ENCODE results near the gene GLRX2. TPM values are rescaled to one million over a fixed set of nuclear protein-coding genes. Genes with fewer than 3 reads are reported as not detected.

Gene GLRX2
- total and polyA plus RNA-seq, 2 of the 8 experiments (the other 6 are each of a cell fraction or from before 2014, with no cell fraction given): 4.8 to 13.5 TPM

DNA sequence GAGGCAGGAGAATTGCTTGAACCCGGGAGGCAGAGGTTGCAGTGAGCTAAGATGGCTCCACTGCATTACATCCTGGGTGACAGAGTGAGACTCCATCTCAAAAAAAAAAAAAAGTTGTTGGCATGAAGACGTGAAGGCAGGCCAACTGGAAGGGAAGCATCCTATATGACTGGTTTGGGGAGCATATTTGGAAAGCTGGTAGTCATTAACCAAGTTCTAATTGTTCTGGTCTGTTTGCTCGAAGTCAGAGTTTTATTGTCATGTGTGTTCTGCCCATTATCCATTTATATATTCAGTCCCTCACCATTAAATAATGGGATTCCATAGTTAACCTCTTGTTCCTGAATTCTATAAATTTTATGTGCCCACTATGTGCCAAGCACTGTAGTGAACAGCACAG is 3.3 kb upstream of the GLRX2 start (continued):
- no peak for TF ChIP-seq SIN3A (conservative IDR thresholded peaks at IDR 0.05 in 1 of 2, IDR thresholded peaks at IDR 0.05 in 1 of 2; ENCODE audit: low read depth in 1 of 2, low read length in 2 of 2)
- no peak for TF ChIP-seq RBBP5 (IDR thresholded peaks at IDR 0.05; ENCODE audit: borderline replicate concordance, low read depth, low read length)
- TF ChIP-seq, protein P1, sequence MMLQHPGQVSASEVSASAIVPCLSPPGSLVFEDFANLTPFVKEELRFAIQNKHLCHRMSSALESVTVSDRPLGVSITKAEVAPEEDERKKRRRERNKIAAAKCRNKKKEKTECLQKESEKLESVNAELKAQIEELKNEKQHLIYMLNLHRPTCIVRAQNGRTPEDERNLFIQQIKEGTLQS (IDR thresholded peaks at IDR 0.05; ENCODE audit: insufficient read depth, low read depth, low read length): no peak
- TF ChIP-seq BACH1 (IDR thresholded peaks at IDR 0.05; ENCODE audit: low read length): no peak
- no peak for TF ChIP-seq SRF (IDR thresholded peaks at IDR 0.05; ENCODE audit: low read depth, low read length)
- no peak for TF ChIP-seq TCF12 (IDR thresholded peaks at IDR 0.05; ENCODE audit: low read depth, low read length)
- TF ChIP-seq CHD1 (IDR thresholded peaks at IDR 0.05; ENCODE audit: low read depth, low read length): no peak
- TF ChIP-seq, protein P2, sequence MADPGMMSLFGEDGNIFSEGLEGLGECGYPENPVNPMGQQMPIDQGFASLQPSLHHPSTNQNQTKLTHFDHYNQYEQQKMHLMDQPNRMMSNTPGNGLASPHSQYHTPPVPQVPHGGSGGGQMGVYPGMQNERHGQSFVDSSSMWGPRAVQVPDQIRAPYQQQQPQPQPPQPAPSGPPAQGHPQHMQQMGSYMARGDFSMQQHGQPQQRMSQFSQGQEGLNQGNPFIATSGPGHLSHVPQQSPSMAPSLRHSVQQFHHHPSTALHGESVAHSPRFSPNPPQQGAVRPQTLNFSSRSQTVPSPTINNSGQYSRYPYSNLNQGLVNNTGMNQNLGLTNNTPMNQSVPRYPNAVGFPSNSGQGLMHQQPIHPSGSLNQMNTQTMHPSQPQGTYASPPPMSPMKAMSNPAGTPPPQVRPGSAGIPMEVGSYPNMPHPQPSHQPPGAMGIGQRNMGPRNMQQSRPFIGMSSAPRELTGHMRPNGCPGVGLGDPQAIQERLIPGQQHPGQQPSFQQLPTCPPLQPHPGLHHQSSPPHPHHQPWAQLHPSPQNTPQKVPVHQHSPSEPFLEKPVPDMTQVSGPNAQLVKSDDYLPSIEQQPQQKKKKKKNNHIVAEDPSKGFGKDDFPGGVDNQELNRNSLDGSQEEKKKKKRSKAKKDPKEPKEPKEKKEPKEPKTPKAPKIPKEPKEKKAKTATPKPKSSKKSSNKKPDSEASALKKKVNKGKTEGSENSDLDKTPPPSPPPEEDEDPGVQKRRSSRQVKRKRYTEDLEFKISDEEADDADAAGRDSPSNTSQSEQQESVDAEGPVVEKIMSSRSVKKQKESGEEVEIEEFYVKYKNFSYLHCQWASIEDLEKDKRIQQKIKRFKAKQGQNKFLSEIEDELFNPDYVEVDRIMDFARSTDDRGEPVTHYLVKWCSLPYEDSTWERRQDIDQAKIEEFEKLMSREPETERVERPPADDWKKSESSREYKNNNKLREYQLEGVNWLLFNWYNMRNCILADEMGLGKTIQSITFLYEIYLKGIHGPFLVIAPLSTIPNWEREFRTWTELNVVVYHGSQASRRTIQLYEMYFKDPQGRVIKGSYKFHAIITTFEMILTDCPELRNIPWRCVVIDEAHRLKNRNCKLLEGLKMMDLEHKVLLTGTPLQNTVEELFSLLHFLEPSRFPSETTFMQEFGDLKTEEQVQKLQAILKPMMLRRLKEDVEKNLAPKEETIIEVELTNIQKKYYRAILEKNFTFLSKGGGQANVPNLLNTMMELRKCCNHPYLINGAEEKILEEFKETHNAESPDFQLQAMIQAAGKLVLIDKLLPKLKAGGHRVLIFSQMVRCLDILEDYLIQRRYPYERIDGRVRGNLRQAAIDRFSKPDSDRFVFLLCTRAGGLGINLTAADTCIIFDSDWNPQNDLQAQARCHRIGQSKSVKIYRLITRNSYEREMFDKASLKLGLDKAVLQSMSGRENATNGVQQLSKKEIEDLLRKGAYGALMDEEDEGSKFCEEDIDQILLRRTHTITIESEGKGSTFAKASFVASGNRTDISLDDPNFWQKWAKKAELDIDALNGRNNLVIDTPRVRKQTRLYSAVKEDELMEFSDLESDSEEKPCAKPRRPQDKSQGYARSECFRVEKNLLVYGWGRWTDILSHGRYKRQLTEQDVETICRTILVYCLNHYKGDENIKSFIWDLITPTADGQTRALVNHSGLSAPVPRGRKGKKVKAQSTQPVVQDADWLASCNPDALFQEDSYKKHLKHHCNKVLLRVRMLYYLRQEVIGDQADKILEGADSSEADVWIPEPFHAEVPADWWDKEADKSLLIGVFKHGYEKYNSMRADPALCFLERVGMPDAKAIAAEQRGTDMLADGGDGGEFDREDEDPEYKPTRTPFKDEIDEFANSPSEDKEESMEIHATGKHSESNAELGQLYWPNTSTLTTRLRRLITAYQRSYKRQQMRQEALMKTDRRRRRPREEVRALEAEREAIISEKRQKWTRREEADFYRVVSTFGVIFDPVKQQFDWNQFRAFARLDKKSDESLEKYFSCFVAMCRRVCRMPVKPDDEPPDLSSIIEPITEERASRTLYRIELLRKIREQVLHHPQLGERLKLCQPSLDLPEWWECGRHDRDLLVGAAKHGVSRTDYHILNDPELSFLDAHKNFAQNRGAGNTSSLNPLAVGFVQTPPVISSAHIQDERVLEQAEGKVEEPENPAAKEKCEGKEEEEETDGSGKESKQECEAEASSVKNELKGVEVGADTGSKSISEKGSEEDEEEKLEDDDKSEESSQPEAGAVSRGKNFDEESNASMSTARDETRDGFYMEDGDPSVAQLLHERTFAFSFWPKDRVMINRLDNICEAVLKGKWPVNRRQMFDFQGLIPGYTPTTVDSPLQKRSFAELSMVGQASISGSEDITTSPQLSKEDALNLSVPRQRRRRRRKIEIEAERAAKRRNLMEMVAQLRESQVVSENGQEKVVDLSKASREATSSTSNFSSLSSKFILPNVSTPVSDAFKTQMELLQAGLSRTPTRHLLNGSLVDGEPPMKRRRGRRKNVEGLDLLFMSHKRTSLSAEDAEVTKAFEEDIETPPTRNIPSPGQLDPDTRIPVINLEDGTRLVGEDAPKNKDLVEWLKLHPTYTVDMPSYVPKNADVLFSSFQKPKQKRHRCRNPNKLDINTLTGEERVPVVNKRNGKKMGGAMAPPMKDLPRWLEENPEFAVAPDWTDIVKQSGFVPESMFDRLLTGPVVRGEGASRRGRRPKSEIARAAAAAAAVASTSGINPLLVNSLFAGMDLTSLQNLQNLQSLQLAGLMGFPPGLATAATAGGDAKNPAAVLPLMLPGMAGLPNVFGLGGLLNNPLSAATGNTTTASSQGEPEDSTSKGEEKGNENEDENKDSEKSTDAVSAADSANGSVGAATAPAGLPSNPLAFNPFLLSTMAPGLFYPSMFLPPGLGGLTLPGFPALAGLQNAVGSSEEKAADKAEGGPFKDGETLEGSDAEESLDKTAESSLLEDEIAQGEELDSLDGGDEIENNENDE (IDR thresholded peaks at IDR 0.05; ENCODE audit: insufficient replicate concordance, low read length): no peak
